Trophoblast cell (in vitro differentiated cells and primary cell): ENCODE data around the gene CTPS2.
"Not testable (repeated sequence)": the region's sequence is repeated elsewhere in the genome, so short reads cannot be mapped to it uniquely, and the experiment has no call there.

Experiments used
- DNase-seq, 2 donors: peaks; one replicate each; pipeline ENCODE4 v3.0.0-alpha.2; 2016
- H2AFZ ChIP-seq: 2 replicates; pipeline ENCODE4 v1.6.1; 2013; ENCODE audit warnings: low read length, moderate library complexity, mild to moderate bottlenecking; ENCODE audit not compliant: insufficient read depth, poor library complexity
- H2AK5ac ChIP-seq: 2 replicates; pipeline ENCODE4 v1.6.1; 2013; ENCODE audit warnings: mild to moderate bottlenecking, low read length
- H2BK120ac ChIP-seq: 2 replicates; pipeline ENCODE4 v1.6.1; 2013; ENCODE audit warnings: low read length, mild to moderate bottlenecking, moderate library complexity; ENCODE audit not compliant: insufficient read depth, poor library complexity
- H2BK12ac ChIP-seq: 2 replicates; pipeline ENCODE4 v1.6.1; 2013; ENCODE audit warnings: mild to moderate bottlenecking, low read length, moderate library complexity
- H2BK5ac ChIP-seq: 2 replicates; pipeline ENCODE4 v1.6.1; 2013; ENCODE audit warnings: low read length, low read depth, moderate library complexity, mild to moderate bottlenecking; ENCODE audit not compliant: poor library complexity
- H3K14ac ChIP-seq: 2 replicates; pipeline ENCODE4 v1.6.1; 2013; ENCODE audit warnings: mild to moderate bottlenecking, low read length
- H3K18ac ChIP-seq: 2 replicates; pipeline ENCODE4 v1.6.1; 2013; ENCODE audit warnings: mild to moderate bottlenecking, low read length
- H3K23ac ChIP-seq: 2 replicates; pipeline ENCODE4 v1.6.1; 2013; ENCODE audit warnings: low read length
- H3K27ac ChIP-seq: 2 replicates; pipeline ENCODE4 v1.5.1; 2013; ENCODE audit warnings: low read depth, mild to moderate bottlenecking, inconsistent platforms, low read length, moderate library complexity
- H3K27me3 ChIP-seq: 2 replicates; pipeline ENCODE4 v1.6.1; 2013; ENCODE audit warnings: inconsistent platforms, mild to moderate bottlenecking, low read length, moderate library complexity; ENCODE audit not compliant: insufficient read depth
- H3K36me3 ChIP-seq, 2 experiments: 1 replicate in 1 of 2; 2 replicates in 1 of 2; pipeline ENCODE4 v1.6.1; 2013; ENCODE audit warnings: low read length in 2 of 2, mild to moderate bottlenecking in 2 of 2, moderate library complexity in 1 of 2; ENCODE audit not compliant: insufficient read depth in 2 of 2, control insufficient read depth in 1 of 2
- H3K4ac ChIP-seq: 2 replicates; pipeline ENCODE4 v1.6.1; 2013; ENCODE audit warnings: low read depth, mild to moderate bottlenecking, low read length, moderate library complexity
- H3K4me1 ChIP-seq, 2 experiments: 1 replicate in 1 of 2; 2 replicates in 1 of 2; pipeline ENCODE4 v1.6.1; 2013; ENCODE audit warnings: low read length in 2 of 2, mild to moderate bottlenecking in 2 of 2, moderate library complexity in 1 of 2; ENCODE audit not compliant: insufficient read depth in 2 of 2, control insufficient read depth in 1 of 2
- H3K4me2 ChIP-seq: 2 replicates; pipeline ENCODE4 v1.6.1; 2013; ENCODE audit warnings: inconsistent platforms, mild to moderate bottlenecking, low read length, moderate library complexity
- H3K4me3 ChIP-seq: 2 replicates; pipeline ENCODE4 v1.5.1; 2013; ENCODE audit warnings: mild to moderate bottlenecking, low read depth, low read length, inconsistent platforms
- H3K79me1 ChIP-seq: one replicate; pipeline ENCODE4 v1.6.1; 2013; ENCODE audit warnings: low read length
- H3K79me2 ChIP-seq: 2 replicates; pipeline ENCODE4 v1.6.1; 2013; ENCODE audit warnings: low read length, mild to moderate bottlenecking; ENCODE audit not compliant: control insufficient read depth, insufficient read depth, poor library complexity
- H3K9ac ChIP-seq: 2 replicates; pipeline ENCODE4 v1.6.1; 2013; ENCODE audit warnings: mild to moderate bottlenecking, low read length
- H3K9me3 ChIP-seq: 2 replicates; pipeline ENCODE4 v1.6.1; 2013; ENCODE audit warnings: low read depth, mild to moderate bottlenecking, control low read depth, inconsistent platforms, low read length; ENCODE audit not compliant: insufficient read depth
- H4K12ac ChIP-seq: 2 replicates; pipeline ENCODE4 v1.6.1; 2013; ENCODE audit warnings: low read depth, mild to moderate bottlenecking, low read length, moderate library complexity
- H4K8ac ChIP-seq: 2 replicates; pipeline ENCODE4 v1.6.1; 2013; ENCODE audit warnings: low read depth, mild to moderate bottlenecking, low read length, moderate library complexity
- H4K91ac ChIP-seq: one replicate; pipeline ENCODE4 v1.6.1; 2013; ENCODE audit warnings: low read depth, mild to moderate bottlenecking, low read length, moderate library complexity
- WGBS: extraction: QIAGEN DNeasy Blood & Tissue Kit; methylation state at CpG from one replicate; pipeline ENCODE4 v1.1.7; 2013; ENCODE audit warnings: missing lambda C conversion rate; ENCODE audit not compliant: insufficient read length, insufficient coverage; ENCODE audit errors: extremely low coverage; 5-methylcytosine and 5-hydroxymethylcytosine counted together

The CTPS2 gene

DNA sequence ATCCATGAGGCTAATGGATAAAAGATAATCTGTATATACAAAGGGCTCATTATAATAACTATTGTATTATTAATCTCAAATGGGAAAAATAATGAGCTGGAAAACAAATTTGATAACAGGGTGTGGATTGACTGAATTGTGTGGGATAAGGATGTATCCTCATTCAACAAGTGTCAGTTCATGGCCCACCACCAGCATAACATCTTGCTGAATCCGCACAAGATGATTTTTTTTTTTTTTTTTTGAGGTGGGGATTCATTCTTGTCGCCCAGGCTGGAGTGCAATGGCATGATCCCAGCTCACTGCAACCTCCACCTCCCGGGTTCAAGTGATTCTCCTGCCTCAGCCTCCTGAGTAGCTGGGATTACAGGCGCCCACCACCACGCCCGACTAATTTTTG is 3.2 kb upstream of the CTPS2 start:
- H2AFZ ChIP-seq, H3K36me3 ChIP-seq, H3K4me1 ChIP-seq, H3K27me3 ChIP-seq, H3K23ac ChIP-seq, H2BK5ac ChIP-seq, H3K14ac ChIP-seq, H3K4ac ChIP-seq, H3K4me2 ChIP-seq, H2BK120ac ChIP-seq, H3K4me3 ChIP-seq, DNase-seq, H3K27ac ChIP-seq, H3K18ac ChIP-seq, H3K9ac ChIP-seq, H4K8ac ChIP-seq, H4K12ac ChIP-seq, H4K91ac ChIP-seq, H3K9me3 ChIP-seq, H2AK5ac ChIP-seq, H2BK12ac ChIP-seq: not testable (repeated sequence)
- Histone ChIP-seq H3K79me2 (peaks cover 11% of the 10 kb centered on the region), H3K79me1 (peaks cover 15% of the 10 kb centered on the region)
- WGBS, result no CpG with 5 or more reads among the region's 6 CpGs

DNA sequence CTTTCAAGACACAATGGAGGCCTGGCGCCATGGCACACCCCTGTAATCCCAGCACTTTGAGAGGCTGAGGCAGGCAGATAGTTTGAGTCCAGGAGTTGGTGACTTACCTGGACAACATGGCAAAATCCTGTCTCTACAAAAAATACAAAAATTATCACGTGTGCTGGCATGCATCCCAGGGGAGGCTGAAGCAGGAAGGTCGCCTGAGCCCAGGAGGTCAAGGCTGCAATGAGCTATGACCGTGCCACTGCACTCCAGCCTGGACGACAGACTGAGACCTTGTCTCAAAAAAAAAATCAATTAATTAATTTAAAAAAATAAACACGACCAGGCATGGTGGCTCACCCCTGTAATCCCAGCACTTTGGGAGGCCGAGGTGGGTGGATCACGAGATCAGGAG is 2.0 kb upstream of the CTPS2 start:
- WGBS, result no CpG with 5 or more reads among the region's 8 CpGs
- no peaks in the 10 kb centered on the region for H3K27me3 ChIP-seq

DNA sequence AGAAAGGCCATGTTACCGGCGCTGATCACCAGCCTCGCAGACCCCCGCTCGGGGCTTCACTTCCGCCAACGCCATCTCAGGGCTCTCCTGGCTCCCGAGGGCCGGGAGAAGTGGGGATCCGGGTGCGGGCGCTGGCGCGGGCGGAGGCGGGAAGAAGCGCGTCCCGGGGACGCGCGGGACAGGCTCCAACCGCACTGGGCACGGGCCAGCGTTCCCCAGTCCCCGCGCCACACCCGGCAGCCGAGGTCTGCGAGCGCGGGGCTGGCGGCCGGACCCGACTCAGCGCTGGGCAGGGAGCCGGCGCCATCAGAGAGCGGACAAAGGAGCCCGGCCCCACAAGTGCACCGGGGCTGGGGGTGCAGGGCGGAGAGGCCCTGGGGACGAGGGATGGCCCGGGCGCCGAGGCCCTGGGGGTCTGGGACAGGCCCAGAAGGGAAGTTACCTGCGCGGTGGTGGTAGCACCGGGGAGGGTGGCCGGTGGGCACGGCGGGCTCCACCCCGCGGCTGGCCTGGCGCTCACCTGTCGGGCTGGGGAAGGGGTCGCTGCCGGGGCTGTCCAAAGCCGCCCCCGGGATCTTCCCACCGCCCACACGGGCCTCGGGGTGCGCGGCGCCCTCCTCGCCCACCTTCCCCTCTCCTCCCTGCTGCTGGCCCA is 449 bp downstream of the CTPS2 start:
- H4K12ac ChIP-seq, result peak overlapping the region; percentile 99
- no peak overlapping the region for H2BK12ac ChIP-seq
- H2BK120ac ChIP-seq, result peak overlapping the region; percentile 91
- H2BK5ac ChIP-seq, result peak overlapping the region; percentile 84
- H3K27me3 ChIP-seq, result no peaks in the 10 kb centered on the region
- H3K4ac ChIP-seq, result peak overlapping the region; percentile 99
- peaks cover 9% of the 10 kb centered on the region for H3K79me2 ChIP-seq
- H3K9ac ChIP-seq, result peak overlapping the region; percentile 88
- peak overlapping the region; percentile 88 for H3K4me3 ChIP-seq
- H2AFZ ChIP-seq, result peak overlapping the region; percentile 81
- H3K23ac ChIP-seq, result no peak overlapping the region
- DNase-seq, result peak in 1 of 2 donors; percentile 22
- H3K36me3 ChIP-seq, result peaks cover 2 to 3% of the 10 kb centered on the region in 2 experiments
- peaks cover 0 to 3% of the 10 kb centered on the region in 2 experiments for H3K4me1 ChIP-seq
- H3K9me3 ChIP-seq, result no peaks in the 10 kb centered on the region
- H4K8ac ChIP-seq, result peak overlapping the region; percentile 87
- peak overlapping the region; percentile 81 for H4K91ac ChIP-seq
- H3K79me1 ChIP-seq, result peaks cover 12% of the 10 kb centered on the region
- peak overlapping the region; percentile 67 for H3K4me2 ChIP-seq
- peak overlapping the region; percentile 90 for H3K18ac ChIP-seq
- peak overlapping the region; percentile 97 for H3K14ac ChIP-seq
- no CpG with 5 or more reads among the region's 67 CpGs for WGBS
- peak overlapping the region; percentile 27 for H3K27ac ChIP-seq
- peak overlapping the region; percentile 63 for H2AK5ac ChIP-seq

More for the DNA sequence above, 2.0 kb upstream of the CTPS2 start:
- DNase-seq, result no peak
- no peaks in the 10 kb centered on the region for H3K9me3 ChIP-seq
- H4K12ac ChIP-seq, result no peak overlapping the region
- H2BK120ac ChIP-seq, result no peak overlapping the region
- no peak overlapping the region for H3K14ac ChIP-seq
- no peak overlapping the region for H2BK12ac ChIP-seq
- H4K8ac ChIP-seq, result no peak overlapping the region
- no peak overlapping the region for H3K18ac ChIP-seq
- H2AK5ac ChIP-seq, result no peak overlapping the region
- H2BK5ac ChIP-seq, result no peak overlapping the region
- no peak overlapping the region for H4K91ac ChIP-seq
- H3K4ac ChIP-seq, result no peak overlapping the region
- H3K79me2 ChIP-seq, result peaks cover 9% of the 10 kb centered on the region
- H3K4me1 ChIP-seq, result peaks cover 0 to 3% of the 10 kb centered on the region in 2 experiments
- no peak overlapping the region for H2AFZ ChIP-seq
- no peak overlapping the region for H3K4me3 ChIP-seq
- H3K27ac ChIP-seq, result no peak overlapping the region
- H3K23ac ChIP-seq, result no peak overlapping the region
- H3K79me1 ChIP-seq, result peaks cover 14% of the 10 kb centered on the region
- no peak overlapping the region for H3K9ac ChIP-seq
- H3K36me3 ChIP-seq, result no peaks in the 10 kb centered on the region
- no peak overlapping the region for H3K4me2 ChIP-seq

DNA sequence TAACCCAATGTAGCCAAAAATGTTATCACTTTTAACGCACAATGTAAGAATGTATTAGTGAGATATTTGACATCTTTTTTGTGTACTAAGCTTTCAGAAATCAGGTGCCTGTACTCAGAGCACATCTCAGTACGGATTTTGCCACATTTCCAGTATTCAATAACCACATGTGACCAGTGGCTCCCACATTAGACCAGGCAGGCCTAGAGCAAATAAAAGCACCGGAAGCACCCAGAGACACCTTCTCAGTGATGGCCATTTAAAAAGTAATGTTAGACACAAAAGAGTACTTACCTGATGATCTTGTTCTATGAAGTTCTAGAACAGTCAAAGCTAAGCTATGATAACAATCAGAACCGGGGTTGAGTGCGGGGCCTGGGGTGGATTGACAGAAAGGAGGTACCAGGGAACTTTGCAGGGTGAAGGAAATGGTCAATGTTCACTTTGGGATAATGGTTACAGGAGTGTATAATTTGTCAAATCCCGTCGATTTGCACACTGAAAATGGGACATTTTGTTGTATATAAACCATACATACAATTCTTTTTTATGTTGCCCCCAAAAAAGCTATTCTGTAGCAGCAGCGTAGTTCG is 1.2 kb downstream of the CTPS2 start:
- Histone ChIP-seq H3K23ac (no peak overlapping the region), H4K12ac (peak overlapping the region; percentile 99), H4K91ac (peak overlapping the region; percentile 81), H3K9ac (peak overlapping the region; percentile 88), H3K27ac (peak overlapping the region; percentile 27), H2AK5ac (no peak overlapping the region), H2BK5ac (no peak overlapping the region), H3K4ac (peak overlapping the region; percentile 79), H3K27me3 (no peaks in the 10 kb centered on the region), H3K14ac (peak overlapping the region; percentile 97), H3K36me3 (peaks cover 2 to 5% of the 10 kb centered on the region in 2 experiments), H3K9me3 (no peaks in the 10 kb centered on the region), H2AFZ (peak overlapping the region; percentile 81), H3K4me2 (peak overlapping the region; percentile 67), H3K4me1 (peaks cover 0 to 3% of the 10 kb centered on the region in 2 experiments), H2BK120ac (no peak overlapping the region), H2BK12ac (no peak overlapping the region), H3K4me3 (peak overlapping the region; percentile 88), H4K8ac (peak overlapping the region; percentile 87), H3K79me2 (peaks cover 9% of the 10 kb centered on the region), H3K79me1 (peaks cover 12% of the 10 kb centered on the region), H3K18ac (peak overlapping the region; percentile 90)
- WGBS, result no CpG with 5 or more reads among the region's 9 CpGs
- DNase-seq, result no peak
